Right renal pelvis (tissue), 4 donors: ENCODE data around the gene ABCC3. TPM values are rescaled to one million over a fixed set of nuclear protein-coding genes. Genes with fewer than 3 reads are reported as not detected.

Experiments used
- DNase-seq, 4 donors: peaks; one replicate each; pipeline ENCODE4 v3.0.0-alpha.2; 2013; ENCODE audit warnings: low read depth in 4 of 4, low spot score in 3 of 4, missing footprints in 1 of 4
- polyA plus RNA-seq, 4 donors: library from polyadenylated mRNA; unstranded; fragments of 120-200 nt; gene quantifications; one replicate each; pipeline ENCODE4 v1.2.1, GENCODE V29; 2013; ENCODE audit not compliant: insufficient read length in 4 of 4

The ABCC3 gene
- polyA plus RNA-seq, 4 donors, result 6.9 to 11.3 (median 9.7) TPM

- no peak for DNase-seq
These were observed 29.3 kb upstream of the ABCC3 start for GRCh38 chr17:50605429-50605828.

- DNase-seq, result no peak
These were observed 27.0 kb upstream of the ABCC3 start for GRCh38 chr17:50607522-50608175.

- DNase-seq, result no peak
These were observed 25.8 kb upstream of the ABCC3 start for GRCh38 chr17:50608700-50609379.

GRCh38 chr17:50609380-50610074, 25.2 kb upstream of the ABCC3 start:
- no peak for DNase-seq

GRCh38 chr17:50611634-50612033, 23.0 kb upstream of the ABCC3 start:
- no peak for DNase-seq

- no peak for DNase-seq
These were observed 22.4 kb upstream of the ABCC3 start for GRCh38 chr17:50612281-50612680.

- no peak for DNase-seq
These were observed 21.4 kb upstream of the ABCC3 start for GRCh38 chr17:50613007-50613992.

- no peak for DNase-seq
These were observed 20.1 kb upstream of the ABCC3 start for GRCh38 chr17:50614471-50615051.

GRCh38 chr17:50615828-50616227, 18.9 kb upstream of the ABCC3 start:
- no peak for DNase-seq

GRCh38 chr17:50618300-50618699, 16.4 kb upstream of the ABCC3 start:
- DNase-seq, result no peak

- no peak for DNase-seq
These were observed 15.7 kb upstream of the ABCC3 start for GRCh38 chr17:50618941-50619340.

GRCh38 chr17:50619489-50619888, 15.2 kb upstream of the ABCC3 start:
- DNase-seq, result no peak

- no peak for DNase-seq
These were observed 14.4 kb upstream of the ABCC3 start for GRCh38 chr17:50620237-50620636.

GRCh38 chr17:50620858-50621257, 13.8 kb upstream of the ABCC3 start:
- DNase-seq, result no peak

GRCh38 chr17:50621574-50622031, 13.1 kb upstream of the ABCC3 start:
- DNase-seq, result no peak

- no peak for DNase-seq
These were observed 10.3 kb upstream of the ABCC3 start for GRCh38 chr17:50624321-50624934.

- no peak for DNase-seq
These were observed 9.4 kb upstream of the ABCC3 start for GRCh38 chr17:50625032-50625871.

- DNase-seq, result no peak
These were observed 8.6 kb upstream of the ABCC3 start for GRCh38 chr17:50626037-50626574.
